SK-N-SH (cell line): ENCODE data around the gene OSBPL8. TPM values are rescaled to one million over a fixed set of nuclear protein-coding genes. Genes with fewer than 3 reads are reported as not detected.
A peak's percentile ranks its signal among the peaks of the same experiment; 100 is the strongest.
"Not testable (repeated sequence)": the region's sequence is repeated elsewhere in the genome, so short reads cannot be mapped to it uniquely, and the experiment has no call there.

Source experiments
- CTCF ChIA-PET: fragments of 300-600, 350-600 bp; formaldehyde crosslinking; extraction: SDS; loops from one replicate; lab custom pipeline; 2021; lab: Yijun Ruan, JAX
- POLR2A ChIA-PET: fragments of 350-600 bp; sonication (Branson Sonifier 250); formaldehyde crosslinking; extraction: SDS; loops from one replicate; lab custom pipeline; 2020; ENCODE audit warnings: antibody characterized with exemption, inconsistent platforms; lab: Yijun Ruan, JAX
- DNase-seq: peaks from one replicate; pipeline ENCODE4 v3.0.0; 2012
- H2AFZ ChIP-seq: fragments of 200-600 bp; sonication (generic); 2 replicates; pipeline ENCODE4 v1.8.1; 2016; ENCODE audit warnings: antibody characterized with exemption, mild to moderate bottlenecking, low read depth
- H3F3A ChIP-seq: fragments of 200-600 bp; sonication (generic); replicated peaks from 2 replicates; pipeline ENCODE3; 2016; ENCODE audit warnings: antibody characterized with exemption, mild to moderate bottlenecking; ENCODE audit not compliant: insufficient read depth
- H3K27ac ChIP-seq, 2 experiments: fragments of 200-500 bp in 1 of 2; fragments of 200-600 bp in 1 of 2; sonication (Bioruptor generic) in 1 of 2; sonication (generic), shearing (Covaris generic) in 1 of 2; 2 replicates each; pipeline versions ENCODE4 v1.5.1 to v1.6.1; 2014 to 2016; ENCODE audit warnings: low read depth in 2 of 2, inconsistent platforms in 1 of 2, low read length in 1 of 2, mild to moderate bottlenecking in 1 of 2, mixed read lengths in 1 of 2
- H3K27me3 ChIP-seq: fragments of 200-600 bp; sonication (generic), shearing (Covaris generic); 2 replicates; pipeline ENCODE4 v1.6.1; 2016; ENCODE audit warnings: mixed run types; ENCODE audit not compliant: insufficient read depth
- H3K36me3 ChIP-seq, 2 experiments: fragments of 200-500 bp in 1 of 2; fragments of 200-600 bp in 1 of 2; sonication (Bioruptor generic) in 1 of 2; sonication (generic) in 1 of 2; replicated peaks in 1 of 2; 2 replicates each; pipeline versions ENCODE3 to v1.5.1; 2014 to 2016; ENCODE audit warnings: low read length in 1 of 2, mild to moderate bottlenecking in 1 of 2; ENCODE audit not compliant: insufficient read depth in 2 of 2, control insufficient read depth in 1 of 2
- H3K4me1 ChIP-seq, 2 experiments: fragments of 200-500 bp in 1 of 2; fragments of 200-600 bp in 1 of 2; sonication (Bioruptor generic) in 1 of 2; sonication (generic), shearing (Covaris generic) in 1 of 2; 2 replicates each; pipeline versions ENCODE4 v1.5.1 to v1.6.1; 2014 to 2016; ENCODE audit warnings: low read depth in 1 of 2, low read length in 1 of 2, mixed run types in 1 of 2; ENCODE audit not compliant: insufficient read depth in 2 of 2, control insufficient read depth in 1 of 2
- H3K4me2 ChIP-seq: fragments of 200-600 bp; sonication (generic), shearing (Covaris generic); 2 replicates; pipeline ENCODE4 v1.6.1; 2017; ENCODE audit warnings: mixed run types
- H3K4me3 ChIP-seq, 2 experiments: fragments of 200-500 bp in 1 of 2; fragments of 200-600 bp in 1 of 2; sonication (Bioruptor generic) in 1 of 2; sonication (generic), shearing (Covaris generic) in 1 of 2; 2 replicates each; pipeline versions ENCODE4 v1.5.1 to v1.8.1; 2014 to 2016; ENCODE audit warnings: low read depth in 2 of 2, inconsistent platforms in 1 of 2, low read length in 1 of 2, mild to moderate bottlenecking in 1 of 2, mixed read lengths in 1 of 2, moderate library complexity in 1 of 2
- H3K79me2 ChIP-seq: fragments of 200-600 bp; sonication (generic); 2 replicates; pipeline ENCODE4 v1.8.1; 2017; ENCODE audit warnings: mild to moderate bottlenecking; ENCODE audit not compliant: insufficient read depth
- H3K9ac ChIP-seq: fragments of 200-600 bp; sonication (generic); 2 replicates; pipeline ENCODE4 v1.6.1; 2017; ENCODE audit warnings: mixed run types
- H3K9me2 ChIP-seq: fragments of 200-600 bp; sonication (generic); 2 replicates; pipeline ENCODE4 v1.6.1; 2017; ENCODE audit warnings: mixed run types
- H3K9me3 ChIP-seq: fragments of 200-600 bp; sonication (generic); 2 replicates; pipeline ENCODE4 v1.6.1; 2017; ENCODE audit warnings: mixed run types, mild to moderate bottlenecking, moderate library complexity
- H4K20me1 ChIP-seq: fragments of 200-600 bp; sonication (generic); 2 replicates; pipeline ENCODE4 v1.6.1; 2017; ENCODE audit warnings: mild to moderate bottlenecking, mixed run types; ENCODE audit not compliant: insufficient read depth
- FOXJ3 ChIP-seq: sonication (generic); formaldehyde crosslinking; IDR thresholded peaks from 2 replicates; pipeline ENCODE4 v1.5.1; 2020; ENCODE audit warnings: mild to moderate bottlenecking, missing genetic modification reagents
- FOXM1 ChIP-seq: IDR thresholded peaks from 2 replicates; pipeline ENCODE4 v1.4.0; 2012; ENCODE audit warnings: low read depth, mild to moderate bottlenecking
- GABPA ChIP-seq: IDR thresholded peaks from 2 replicates; pipeline ENCODE4 v1.4.0; 2012; ENCODE audit warnings: low read depth, mild to moderate bottlenecking
- GATA2 ChIP-seq: sonication (generic); formaldehyde crosslinking; IDR thresholded peaks from 2 replicates; pipeline ENCODE4 v1.5.0; 2020; ENCODE audit warnings: mild to moderate bottlenecking, missing genetic modification reagents
- IRF3 ChIP-seq: fragments of 150-350 bp; IDR thresholded peaks from 2 replicates; pipeline ENCODE4 v1.6.1; 2016; ENCODE audit warnings: mild to moderate bottlenecking, low read depth, low read length
- JUND ChIP-seq: IDR thresholded peaks from 2 replicates; pipeline ENCODE4 v1.4.0; 2012
- MAX ChIP-seq: IDR thresholded peaks from 2 replicates; pipeline ENCODE4 v1.4.0; 2012; ENCODE audit warnings: low read depth
- MXI1 ChIP-seq: IDR thresholded peaks from 2 replicates; pipeline ENCODE4 v1.6.1; 2012; ENCODE audit warnings: mild to moderate bottlenecking, low read depth, low read length, improper control_type of control experiment
- RAD21 ChIP-seq: IDR thresholded peaks from 2 replicates; pipeline ENCODE4 v1.6.1; 2012; ENCODE audit warnings: mild to moderate bottlenecking, low read length
- RCOR1 ChIP-seq: fragments of 150-350 bp; IDR thresholded peaks from 2 replicates; pipeline ENCODE4 v1.6.1; 2017; ENCODE audit warnings: antibody characterized with exemption, low read length
- SMC3 ChIP-seq: IDR thresholded peaks from 2 replicates; pipeline ENCODE4 v1.6.1; 2012; ENCODE audit warnings: low read depth, low read length, improper control_type of control experiment
- USF1 ChIP-seq: IDR thresholded peaks from 2 replicates; pipeline ENCODE4 v1.4.0; 2012; ENCODE audit warnings: low read depth, borderline replicate concordance
- YY1 ChIP-seq: IDR thresholded peaks from 2 replicates; pipeline ENCODE4 v1.4.0; 2012; ENCODE audit warnings: low read depth, mild to moderate bottlenecking
- WGBS: methylation state at CpG from one replicate; pipeline ENCODE4 v1.1.6; 2017; ENCODE audit warnings: low lambda C conversion rate; 5-methylcytosine and 5-hydroxymethylcytosine counted together
- polyA plus RNA-seq, 3 experiments: library from polyadenylated mRNA; depleted of rRNA; stranded (reverse); fragments of >200 nt; gene quantifications; 2 replicates each; pipeline ENCODE4 v1.2.3, GENCODE V29; 2012

Gene OSBPL8
- polyA plus RNA-seq, 1 of the 3 experiments (the other 2 are of a cell fraction): 10.6 TPM

- TF ChIP-seq IRF3: no peak
- TF ChIP-seq RCOR1: no peak
- TF ChIP-seq JUND: peak; percentile 77
- no peak for TF ChIP-seq GATA2 (CRISPR knock-in tag)
- no peak for TF ChIP-seq RAD21
- no peak for TF ChIP-seq MAX
- TF ChIP-seq YY1: no peak
- peak; percentile 62; the same call in 1 of the 2 replicates for TF ChIP-seq FOXM1
These were observed 230.4 kb downstream of the OSBPL8 start (continued) for GRCh38 chr12:76329159-76329558.

GRCh38 chr12:76319595-76320319 is 239.8 kb downstream of the OSBPL8 start:
- CTCF ChIA-PET, H2AFZ ChIP-seq, H3K4me2 ChIP-seq, H3K9ac ChIP-seq, H3K27ac ChIP-seq, POLR2A ChIA-PET, H3K79me2 ChIP-seq, H4K20me1 ChIP-seq, H3F3A ChIP-seq, H3K4me3 ChIP-seq, H3K36me3 ChIP-seq, H3K4me1 ChIP-seq, H3K27me3 ChIP-seq, H3K9me3 ChIP-seq, DNase-seq, H3K9me2 ChIP-seq: not testable (repeated sequence)
- WGBS: 67% methylated on average over 29 of the region's 32 CpGs

- no peak for TF ChIP-seq USF1
- TF ChIP-seq SMC3: no peak
- no peak for TF ChIP-seq MAX
- no peak for TF ChIP-seq GABPA
- no peak for TF ChIP-seq MXI1
- no peak for TF ChIP-seq FOXM1
- no peak for TF ChIP-seq FOXJ3 (CRISPR knock-in tag)
- DNase-seq: no peak
- WGBS: 86% methylated on average over 1 of the region's 1 CpG
- Histone ChIP-seq H3F3A (peaks cover 6% of the 10 kb centered on the region), H3K9me2 (no peaks in the 10 kb centered on the region), H3K9ac (no peak overlapping the region), H2AFZ (no peak overlapping the region), H3K27ac (no peak overlapping the region), H3K4me2 (no peak overlapping the region), H3K9me3 (no peaks in the 10 kb centered on the region), H3K36me3 (no peaks in the 10 kb centered on the region), H3K79me2 (no peaks in the 10 kb centered on the region), H3K4me3 (no peak overlapping the region), H3K4me1 (no peaks in the 10 kb centered on the region), H4K20me1 (no peaks in the 10 kb centered on the region), H3K27me3 (no peaks in the 10 kb centered on the region)
- ChIA-PET CTCF (no interaction called here), POLR2A (no interaction called here)
These were observed 240.6 kb downstream of the OSBPL8 start for GRCh38 chr12:76318773-76319594.
